ENCODE measurements around the gene GPR132.

The GPR132 gene

GRCh38 chr14:105005929-105006830 lies 59.0 kb downstream of the GPR132 start:
- H3K27ac ChIP-seq = no peak overlapping the region

GRCh38 chr14:105005329-105005928 lies 59.8 kb downstream of the GPR132 start:
- TF ChIP-seq CTCF (conservative IDR thresholded peaks at IDR 0.05) = no peak
- no peak for TF ChIP-seq ZFX (IDR thresholded peaks at IDR 0.05)
- no peak overlapping the region for H3K27ac ChIP-seq

More at GRCh38 chr14:105005929-105006830, 59.0 kb downstream of the GPR132 start:
- TF ChIP-seq ZFX (IDR thresholded peaks at IDR 0.05) (no peak), CTCF (conservative IDR thresholded peaks at IDR 0.05) (no peak)
